ENCODE results near the gene ME1.
"Not testable (repeated sequence)": the region's sequence is repeated elsewhere in the genome, so short reads cannot be mapped to it uniquely, and the experiment has no call there.

Gene ME1

DNA sequence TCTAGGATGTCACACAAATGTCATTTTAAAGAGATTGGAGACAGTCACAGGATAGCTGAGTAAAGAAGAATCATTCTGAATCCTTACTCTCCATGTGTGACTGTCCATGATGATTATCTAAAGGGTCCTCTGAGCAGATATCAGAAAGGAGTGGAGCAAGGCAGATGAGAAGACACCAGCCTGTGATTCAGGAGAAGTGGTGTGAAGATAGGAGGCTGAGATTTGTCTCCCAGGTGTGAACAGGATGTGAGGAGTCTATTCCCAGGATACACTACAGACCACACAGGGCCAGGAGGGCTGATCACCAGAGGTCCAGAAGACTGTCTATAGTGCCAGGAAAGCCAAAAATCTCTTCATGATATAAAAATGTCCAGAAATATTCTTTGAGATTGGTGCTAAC is 210.7 kb downstream of the ME1 start:
- ATAC-seq (no peak), DNase-seq (no peak)
- no peak overlapping the region for H3K4me3 Mint-ChIP-seq
- no peaks in the 10 kb centered on the region for H3K9me3 Mint-ChIP-seq
- H3K27ac Mint-ChIP-seq = no peak overlapping the region
- no peaks in the 10 kb centered on the region for H3K36me3 Mint-ChIP-seq (ENCODE audit: low read depth)
- no peaks in the 10 kb centered on the region for H3K4me1 Mint-ChIP-seq
- H3K27me3 Mint-ChIP-seq = peaks cover 2% of the 10 kb centered on the region

DNA sequence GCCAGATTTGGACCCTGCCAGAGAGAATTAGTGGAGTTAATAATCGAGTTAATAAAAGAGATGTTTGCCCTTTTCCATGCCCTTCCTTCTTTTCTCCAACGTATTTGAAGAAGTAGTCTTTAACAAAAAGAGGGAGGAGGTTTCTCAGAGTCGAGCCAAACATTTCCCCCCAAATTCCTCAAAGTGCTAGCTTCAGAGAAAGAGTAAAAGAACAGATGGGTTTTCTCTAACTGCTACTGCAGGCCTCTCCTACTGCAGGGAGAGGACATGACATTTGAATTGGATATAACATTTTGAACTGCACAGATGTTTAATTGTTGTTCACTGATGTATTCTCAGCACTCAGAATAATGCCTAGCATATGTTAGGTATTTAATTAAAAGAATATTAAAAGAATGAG is 212.2 kb downstream of the ME1 start:
- H3K4me1 Mint-ChIP-seq = no peaks in the 10 kb centered on the region
- H3K36me3 Mint-ChIP-seq (ENCODE audit: low read depth) = no peaks in the 10 kb centered on the region
- H3K27me3 Mint-ChIP-seq = peaks cover 2% of the 10 kb centered on the region
- no peak overlapping the region for H3K27ac Mint-ChIP-seq
- H3K4me3 Mint-ChIP-seq = no peak overlapping the region
- H3K9me3 Mint-ChIP-seq = no peaks in the 10 kb centered on the region
- DNase-seq (no peak), ATAC-seq (no peak)

DNA sequence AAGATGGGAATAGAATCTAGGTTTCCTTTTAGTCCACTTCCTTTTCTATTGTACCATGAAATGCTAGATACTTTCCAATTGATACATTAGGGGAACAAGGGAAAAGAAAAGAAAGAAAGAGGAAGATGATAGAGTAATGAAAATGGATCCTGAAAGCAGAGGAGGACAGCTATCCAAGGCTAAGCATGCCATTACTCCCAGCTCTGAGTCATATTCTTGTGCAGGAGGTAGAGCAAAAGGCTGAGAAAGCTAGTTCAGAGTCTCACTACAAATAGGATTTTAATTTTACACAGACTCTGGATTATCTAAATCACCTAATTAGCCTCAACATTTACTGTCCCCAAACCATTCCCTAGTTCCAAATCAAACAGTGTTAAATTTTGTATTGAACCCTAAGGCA is 214.0 kb downstream of the ME1 start:
- H3K4me1 Mint-ChIP-seq = no peaks in the 10 kb centered on the region
- no peaks in the 10 kb centered on the region for H3K9me3 Mint-ChIP-seq
- ATAC-seq = no peak
- H3K27me3 Mint-ChIP-seq = peaks cover 9% of the 10 kb centered on the region
- no peaks in the 10 kb centered on the region for H3K36me3 Mint-ChIP-seq (ENCODE audit: low read depth)
- no peak overlapping the region for H3K27ac Mint-ChIP-seq
- DNase-seq = no peak
- H3K4me3 Mint-ChIP-seq = no peak overlapping the region

DNA sequence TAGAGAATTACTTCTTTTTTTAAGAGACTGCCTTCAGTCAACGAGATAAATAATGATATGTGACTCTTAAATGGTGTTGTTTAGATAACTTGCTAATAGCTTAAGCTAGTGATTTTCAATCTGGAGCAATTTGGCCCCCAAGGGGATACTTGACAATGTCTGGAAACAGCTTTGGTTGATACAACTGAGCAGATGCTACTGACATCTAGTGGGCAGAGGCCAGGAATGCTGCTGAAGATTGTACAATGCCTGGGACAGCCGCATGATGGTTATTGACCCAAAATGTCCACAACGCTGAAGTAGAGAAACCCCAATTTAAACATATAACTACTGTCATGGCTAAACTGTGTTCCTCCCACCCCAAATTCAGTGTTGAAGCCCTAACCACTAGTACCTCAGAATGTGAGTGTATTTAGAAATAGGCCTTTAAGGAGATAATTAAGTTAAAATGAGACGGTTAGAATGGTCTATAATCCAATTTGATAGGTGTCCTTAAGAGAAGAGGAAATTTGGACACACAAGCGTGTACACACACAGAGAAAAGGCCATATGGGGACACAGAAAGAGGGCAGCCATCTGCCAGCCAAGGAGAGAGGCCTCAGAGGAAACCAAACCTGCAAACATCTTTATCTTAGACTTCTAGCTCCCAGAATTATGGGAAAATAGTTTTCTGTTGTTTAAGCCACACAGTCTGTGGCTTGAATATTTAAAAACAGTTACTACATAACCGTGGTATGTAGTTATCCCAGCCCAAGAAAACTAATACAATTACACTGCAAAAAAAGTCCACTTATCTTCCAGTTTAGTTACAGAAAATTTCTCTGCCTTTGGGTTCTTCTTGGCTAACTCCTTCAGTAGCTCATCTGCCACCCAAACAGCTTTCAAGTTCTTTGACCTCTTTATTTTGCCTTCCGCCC is 215.5 kb downstream of the ME1 start:
- no peaks in the 10 kb centered on the region for H3K4me1 Mint-ChIP-seq
- no peaks in the 10 kb centered on the region for H3K36me3 Mint-ChIP-seq (ENCODE audit: low read depth)
- no peaks in the 10 kb centered on the region for H3K9me3 Mint-ChIP-seq
- DNase-seq (peak; percentile 46), ATAC-seq (peak; percentile 99)
- H3K4me3 Mint-ChIP-seq = no peak overlapping the region
- peaks cover 8% of the 10 kb centered on the region for H3K27me3 Mint-ChIP-seq
- H3K27ac Mint-ChIP-seq = no peak overlapping the region

DNA sequence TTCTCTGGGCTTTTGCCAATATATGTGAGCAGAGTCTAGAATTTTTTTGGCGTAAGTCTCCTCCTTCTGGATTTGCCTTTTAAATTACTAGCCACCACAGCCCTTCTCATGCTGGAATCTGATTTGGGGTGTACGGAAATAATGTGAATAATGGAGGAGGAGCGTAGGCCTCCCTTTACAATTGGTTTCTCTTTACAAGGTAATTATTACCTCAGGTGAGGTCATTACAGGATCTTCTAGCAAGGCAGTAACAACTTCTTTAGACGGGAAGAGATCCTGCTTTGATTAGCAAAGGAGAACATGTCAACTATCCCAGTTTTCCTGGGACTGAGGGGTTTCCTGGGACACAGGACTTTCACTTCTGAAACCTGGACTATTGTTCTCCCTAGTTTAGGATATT is 228.8 kb downstream of the ME1 start:
- Mint-ChIP-seq H3K27ac (no peak overlapping the region), H3K4me1 (peaks cover 7% of the 10 kb centered on the region)
- no peak for ATAC-seq

DNA sequence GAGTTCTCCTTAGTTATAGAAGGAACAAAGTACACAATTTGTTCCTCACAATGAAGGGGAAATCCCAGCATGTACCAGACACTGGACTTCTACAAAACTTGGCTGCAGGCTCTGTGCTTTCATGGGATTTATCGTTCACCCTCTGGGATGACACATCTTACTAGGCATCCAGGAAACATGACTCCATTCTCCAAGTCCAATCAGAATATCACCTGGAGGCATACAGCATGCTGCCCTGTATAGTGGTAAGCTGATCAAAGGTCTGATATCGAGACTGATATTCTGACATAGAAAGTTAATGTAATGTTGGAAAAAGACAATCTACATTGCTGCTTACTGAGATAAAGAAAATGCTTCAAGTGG is 231.0 kb downstream of the ME1 start:
- peaks cover 7% of the 10 kb centered on the region for H3K4me1 Mint-ChIP-seq
- no peak overlapping the region for H3K27ac Mint-ChIP-seq
- H3K4me3 Mint-ChIP-seq = no peak overlapping the region
- H3K36me3 Mint-ChIP-seq (ENCODE audit: low read depth) = peaks cover 2% of the 10 kb centered on the region
- DNase-seq (no peak), ATAC-seq (no peak)
- no peaks in the 10 kb centered on the region for H3K9me3 Mint-ChIP-seq
- no peaks in the 10 kb centered on the region for H3K27me3 Mint-ChIP-seq

More for the DNA sequence above, 228.8 kb downstream of the ME1 start:
- peaks cover 9% of the 10 kb centered on the region for H3K27me3 Mint-ChIP-seq
- H3K9me3 Mint-ChIP-seq = no peaks in the 10 kb centered on the region
- H3K36me3 Mint-ChIP-seq (ENCODE audit: low read depth) = no peaks in the 10 kb centered on the region
- H3K4me3 Mint-ChIP-seq = no peak overlapping the region
- DNase-seq = no peak

DNA sequence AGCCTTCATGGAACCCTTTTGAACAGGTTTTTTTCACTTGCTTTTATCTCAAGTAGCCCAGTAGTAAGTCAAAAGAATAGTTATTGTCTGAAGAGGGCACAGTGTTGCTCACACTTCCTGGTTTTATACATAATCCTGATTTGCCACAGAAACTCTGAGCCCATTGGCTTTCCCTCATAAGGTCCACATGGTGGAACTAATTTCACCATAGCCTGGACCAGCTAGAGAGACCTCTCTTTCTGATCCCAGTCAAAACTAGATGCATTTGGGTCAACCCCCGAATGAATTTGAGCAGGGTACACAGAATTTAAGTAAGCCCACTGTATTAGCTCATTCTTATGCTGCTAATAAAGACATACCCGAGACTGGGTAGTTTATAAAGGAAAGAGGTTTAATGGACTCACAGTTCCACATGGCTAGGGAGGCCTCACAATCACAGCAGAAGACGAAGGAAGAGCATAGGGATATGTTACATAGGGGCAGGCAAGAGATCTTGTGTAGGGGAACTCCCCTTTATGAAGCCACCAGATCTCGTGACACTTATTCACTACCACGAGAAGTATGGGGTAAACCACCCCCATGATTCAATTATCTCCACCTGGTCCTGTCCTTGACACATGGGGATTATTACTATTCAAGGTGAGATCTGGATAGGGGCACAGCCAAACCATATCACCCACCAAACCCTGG is 231.5 kb downstream of the ME1 start:
- Mint-ChIP-seq H3K27me3 (peaks cover 2% of the 10 kb centered on the region), H3K9me3 (no peaks in the 10 kb centered on the region), H3K4me3 (no peak overlapping the region), H3K36me3 (ENCODE audit: low read depth) (peaks cover 2% of the 10 kb centered on the region), H3K4me1 (peaks cover 10% of the 10 kb centered on the region), H3K27ac (no peak overlapping the region)
- ATAC-seq (peak; percentile 80), DNase-seq (no peak)

DNA sequence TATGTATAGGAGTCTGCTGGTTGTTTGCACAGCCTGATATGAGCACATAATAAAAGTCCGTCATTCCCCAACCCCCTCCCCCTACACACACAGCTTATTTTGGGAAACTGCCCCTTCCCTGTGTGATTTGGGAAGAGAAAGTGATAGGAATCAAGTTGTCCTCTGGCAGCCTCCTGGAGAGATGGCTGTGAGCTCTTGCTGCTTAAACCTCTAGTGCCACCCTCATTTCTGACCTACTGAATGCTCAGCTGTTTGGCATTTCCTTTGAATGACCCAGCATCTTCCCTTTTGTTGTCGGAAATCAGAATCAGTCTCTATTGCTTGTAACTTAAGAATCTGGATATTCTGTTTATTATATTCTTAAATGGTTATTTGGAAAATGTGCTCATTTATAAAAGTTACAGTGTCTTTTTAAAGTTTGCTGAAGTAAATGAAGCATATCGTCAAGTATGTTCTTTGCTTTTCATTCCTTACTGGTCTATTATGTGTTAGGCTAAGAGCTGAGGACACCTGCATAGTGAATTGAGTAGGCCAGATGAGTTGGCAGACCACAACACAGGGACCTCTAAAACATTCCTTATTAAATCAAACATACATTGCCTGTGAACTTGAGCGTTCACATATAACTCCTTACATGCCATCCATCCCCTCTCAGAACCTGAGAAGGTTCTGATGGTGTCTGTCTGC is 232.2 kb downstream of the ME1 start:
- Mint-ChIP-seq H3K9me3 (no peaks in the 10 kb centered on the region), H3K4me1 (peaks cover 15% of the 10 kb centered on the region), H3K27me3 (peaks cover 3% of the 10 kb centered on the region), H3K4me3 (no peak overlapping the region), H3K36me3 (ENCODE audit: low read depth) (peaks cover 2% of the 10 kb centered on the region), H3K27ac (no peak overlapping the region)
- ATAC-seq (no peak), DNase-seq (no peak)

DNA sequence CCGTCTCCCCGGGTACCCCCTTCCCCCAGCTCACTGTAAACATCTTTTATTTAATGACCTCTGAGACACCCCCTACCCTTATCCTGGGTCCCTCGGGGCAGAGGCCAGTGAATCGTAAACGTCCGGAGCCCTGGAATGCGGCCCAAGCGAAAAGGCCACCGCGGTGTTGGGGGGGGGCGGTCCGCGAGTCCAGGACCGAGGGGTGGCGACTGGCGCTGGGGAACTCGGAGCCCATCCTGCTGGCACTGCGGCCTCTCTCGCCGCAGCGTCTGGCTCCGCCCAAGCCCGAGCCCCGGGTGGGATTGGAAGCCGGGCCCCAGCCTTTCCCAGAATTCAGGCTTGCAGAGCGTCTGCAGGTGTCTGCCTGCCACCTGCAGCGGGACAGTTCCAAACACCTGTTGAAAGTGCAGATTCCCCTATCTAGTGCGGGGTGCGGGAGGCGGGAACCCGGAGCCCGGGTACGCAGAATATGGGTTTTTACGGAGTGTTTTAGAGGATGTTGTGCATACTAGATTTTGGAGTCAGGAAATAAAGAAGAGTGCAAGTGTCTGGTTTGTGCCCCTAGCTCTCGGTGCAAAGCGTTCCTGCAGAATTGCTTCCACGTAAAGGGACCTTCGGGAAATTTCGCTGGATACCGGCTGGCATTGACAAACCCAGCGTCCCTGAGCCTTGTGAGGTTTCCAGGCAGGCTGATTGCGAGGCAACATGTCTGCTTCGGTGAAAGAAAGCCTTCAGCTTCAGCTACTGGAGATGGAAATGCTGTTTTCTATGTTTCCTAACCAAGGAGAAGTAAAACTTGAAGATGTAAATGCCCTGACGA is 236.9 kb downstream of the ME1 start:
- DNase-seq (peak; percentile 17), ATAC-seq (no peak)
- peak overlapping the region; percentile 18 for H3K27ac Mint-ChIP-seq

DNA sequence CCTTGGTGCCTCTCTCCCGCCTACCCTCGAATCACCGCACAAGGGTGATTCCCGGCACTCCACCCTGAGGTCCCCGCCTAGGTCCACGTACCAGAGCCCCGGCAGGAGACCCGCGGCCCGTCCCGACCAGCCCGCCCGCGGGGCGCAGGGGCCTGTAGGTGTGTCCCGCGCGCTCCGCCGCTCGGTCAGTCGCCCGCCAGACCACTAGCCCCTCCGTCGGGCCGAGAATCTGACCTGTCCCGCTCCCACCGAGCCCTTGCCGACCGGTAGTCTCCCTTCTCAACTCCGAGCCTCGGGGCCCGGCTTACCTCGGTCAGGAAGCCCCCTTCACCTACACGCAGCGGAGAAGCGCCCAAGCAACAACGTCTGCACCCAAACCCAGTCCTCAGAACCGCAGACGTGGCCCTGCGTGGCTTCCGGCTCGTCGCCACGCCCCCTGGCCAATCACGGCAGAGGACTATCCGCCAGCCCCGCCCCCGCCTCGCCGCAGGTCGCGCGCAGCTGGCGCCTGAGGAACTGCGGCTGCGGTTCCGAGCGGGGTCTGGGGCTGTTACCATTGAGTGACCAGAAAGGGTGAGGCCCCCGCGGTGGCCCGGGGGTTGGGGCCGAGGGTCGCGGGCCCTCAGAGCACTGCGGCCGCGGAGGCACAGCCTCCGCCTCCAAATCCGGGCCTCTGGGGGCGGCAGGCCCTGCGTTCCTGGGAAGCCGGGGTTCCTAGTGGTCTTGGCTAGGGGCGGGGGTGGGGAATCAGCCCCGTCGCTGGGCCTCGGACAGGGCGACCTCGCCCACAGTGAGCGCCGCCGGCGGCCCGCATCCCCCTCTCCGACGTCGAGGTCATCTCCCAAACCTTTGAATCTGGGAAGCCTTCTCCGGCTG is 237.7 kb downstream of the ME1 start, which contains the start of the genes PGM3 and RWDD2A:
Gene PGM3 (minus strand): TSS at position 395 of the 876 bp plus-strand sequence. CDS start 2,253 bp downstream, outside the sequence.
Gene RWDD2A (plus strand): TSS at position 487 of the 876 bp plus-strand sequence. CDS start 1,095 bp downstream, outside the sequence.
- peaks cover 26% of the 10 kb centered on the region for H3K4me1 Mint-ChIP-seq
- no peaks in the 10 kb centered on the region for H3K9me3 Mint-ChIP-seq
- peak; percentile 96 for ATAC-seq
- DNase-seq = peak; percentile 85
- peaks cover 3% of the 10 kb centered on the region for H3K27me3 Mint-ChIP-seq
- peak within 1 kb of the TSS; percentile 97 for H3K4me3 Mint-ChIP-seq
- peak within 1 kb of the TSS; percentile 92 for H3K27ac Mint-ChIP-seq
- H3K36me3 Mint-ChIP-seq (ENCODE audit: low read depth) = peaks cover 14% of the 10 kb centered on the region

More for the DNA sequence above, 236.9 kb downstream of the ME1 start:
- H3K4me1 Mint-ChIP-seq = peaks cover 28% of the 10 kb centered on the region
- no peaks in the 10 kb centered on the region for H3K9me3 Mint-ChIP-seq
- H3K36me3 Mint-ChIP-seq (ENCODE audit: low read depth) = peaks cover 11% of the 10 kb centered on the region
- peak overlapping the region; percentile 97 for H3K4me3 Mint-ChIP-seq
- H3K27me3 Mint-ChIP-seq = peaks cover 3% of the 10 kb centered on the region

DNA sequence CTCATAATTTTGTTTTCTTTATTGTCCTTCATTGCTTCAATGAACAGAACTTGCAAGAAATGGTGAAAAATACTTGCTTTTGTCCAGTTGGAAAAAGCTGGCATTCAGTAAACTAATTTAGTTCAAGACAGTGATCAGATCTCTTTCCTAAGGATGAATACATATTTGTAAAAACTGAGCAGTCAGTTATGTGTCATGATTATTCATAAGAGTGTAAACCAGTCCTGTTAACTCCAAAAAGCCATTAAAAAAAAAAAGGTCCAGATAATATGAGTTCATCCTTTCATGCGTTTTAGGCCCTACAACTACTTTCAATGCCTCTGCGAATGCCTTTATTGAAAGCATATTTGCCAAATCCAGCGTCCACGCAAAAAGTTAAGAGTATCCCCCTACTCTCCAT is 238.4 kb downstream of the ME1 start:
- peak; percentile 5 for ATAC-seq

DNA sequence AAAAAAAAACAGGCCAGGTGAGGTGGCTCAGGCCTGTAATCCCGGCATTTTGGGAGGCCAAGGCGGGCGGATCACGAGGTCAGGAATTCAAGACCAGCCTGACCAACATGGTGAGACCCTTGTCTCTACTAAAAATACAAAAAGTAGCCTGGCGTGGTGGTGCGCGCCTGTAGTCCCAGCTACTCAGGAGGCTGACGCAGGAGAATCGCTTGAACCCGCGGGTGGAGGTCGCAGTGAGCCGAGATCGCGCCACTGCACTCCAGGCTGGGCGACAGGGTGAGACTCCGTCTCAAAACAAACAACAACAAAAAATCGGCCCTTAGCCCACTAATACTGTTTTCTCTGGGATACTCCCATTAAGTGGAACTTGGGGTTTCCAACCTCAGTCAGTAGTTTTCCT is 238.9 kb downstream of the ME1 start:
- H3K27ac Mint-ChIP-seq, ATAC-seq, H3K9me3 Mint-ChIP-seq, H3K27me3 Mint-ChIP-seq, DNase-seq: not testable (repeated sequence)
- Mint-ChIP-seq H3K4me1 (peaks cover 26% of the 10 kb centered on the region), H3K36me3 (ENCODE audit: low read depth) (peaks cover 14% of the 10 kb centered on the region), H3K4me3 (peak overlapping the region; percentile 97)

More for the DNA sequence above, 238.4 kb downstream of the ME1 start:
- H3K27ac Mint-ChIP-seq = peak overlapping the region; percentile 92
- H3K4me3 Mint-ChIP-seq = peak overlapping the region; percentile 97
- H3K4me1 Mint-ChIP-seq = peaks cover 26% of the 10 kb centered on the region
- H3K36me3 Mint-ChIP-seq (ENCODE audit: low read depth) = peaks cover 14% of the 10 kb centered on the region
- H3K9me3 Mint-ChIP-seq = no peaks in the 10 kb centered on the region
- H3K27me3 Mint-ChIP-seq = peaks cover 3% of the 10 kb centered on the region
- DNase-seq = no peak

DNA sequence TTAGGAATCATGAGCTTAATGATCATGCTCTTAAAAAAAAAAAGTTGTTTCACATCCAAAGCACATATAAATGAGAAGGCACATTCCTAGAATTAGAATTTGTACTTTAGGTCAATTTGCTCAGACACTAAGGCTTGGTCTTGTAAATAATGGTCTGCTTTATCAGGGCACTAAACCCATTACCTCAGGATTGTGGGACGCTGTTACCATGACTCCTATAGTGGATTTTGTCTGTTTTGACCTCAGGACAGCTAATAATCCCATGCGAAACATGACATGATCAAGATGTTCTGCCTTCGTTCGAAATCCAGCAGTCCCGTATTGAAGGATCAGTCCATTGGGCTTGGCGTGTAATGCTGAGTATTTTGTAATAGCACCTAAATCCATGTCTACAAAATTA is 240.2 kb downstream of the ME1 start:
- no peaks in the 10 kb centered on the region for H3K9me3 Mint-ChIP-seq
- H3K27ac Mint-ChIP-seq = no peak overlapping the region
- peaks cover 3% of the 10 kb centered on the region for H3K27me3 Mint-ChIP-seq
- H3K4me3 Mint-ChIP-seq = no peak overlapping the region
- peaks cover 16% of the 10 kb centered on the region for H3K36me3 Mint-ChIP-seq (ENCODE audit: low read depth)
- no peak for ATAC-seq
- peaks cover 26% of the 10 kb centered on the region for H3K4me1 Mint-ChIP-seq
- no peak for DNase-seq

Measured in activated naive CD8-positive, alpha-beta T cell treated with anti-CD3 and anti-CD28 coated beads, Interleukin-2, amount 50 U/mL, for 24 hours (primary cell).